Hepatocyte (in vitro differentiated cells): ENCODE results near the gene FAM32A.

ENCODE experiments used
- EZH2 ChIP-seq: fragments of 200-600 bp; sonication (generic); IDR thresholded peaks from 2 replicates; pipeline ENCODE4 v1.6.1; 2016; ENCODE audit warnings: antibody characterized with exemption, mild to moderate bottlenecking, borderline replicate concordance
- TF ChIP-seq, protein P1 (sequence below): fragments of 200-600 bp; sonication (generic); IDR thresholded peaks from 2 replicates; pipeline ENCODE4 v1.5.1; 2016; ENCODE audit warnings: antibody characterized with exemption, mild to moderate bottlenecking; ENCODE audit not compliant: poor library complexity

DNA sequence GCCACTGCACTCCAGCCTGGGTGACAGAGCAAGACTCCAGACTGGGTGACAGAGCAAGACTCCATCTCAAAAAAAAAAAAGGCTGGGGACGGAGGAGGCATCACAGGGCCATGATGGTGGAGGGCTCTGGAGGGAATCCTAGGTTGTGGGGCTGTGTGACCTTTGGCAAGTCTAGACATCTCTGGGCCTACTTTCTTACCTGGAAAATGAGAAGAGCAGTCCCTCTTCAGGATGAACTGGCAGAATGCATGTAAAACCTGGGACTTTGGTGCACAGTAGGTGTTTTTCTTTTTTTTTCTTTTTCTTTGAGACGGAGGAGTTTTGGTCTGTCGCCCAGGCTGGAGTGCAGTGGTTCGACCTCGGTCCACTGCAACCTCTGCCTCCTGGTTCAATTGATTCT, 25.6 kb upstream of the FAM32A start:
- TF ChIP-seq, protein P1, sequence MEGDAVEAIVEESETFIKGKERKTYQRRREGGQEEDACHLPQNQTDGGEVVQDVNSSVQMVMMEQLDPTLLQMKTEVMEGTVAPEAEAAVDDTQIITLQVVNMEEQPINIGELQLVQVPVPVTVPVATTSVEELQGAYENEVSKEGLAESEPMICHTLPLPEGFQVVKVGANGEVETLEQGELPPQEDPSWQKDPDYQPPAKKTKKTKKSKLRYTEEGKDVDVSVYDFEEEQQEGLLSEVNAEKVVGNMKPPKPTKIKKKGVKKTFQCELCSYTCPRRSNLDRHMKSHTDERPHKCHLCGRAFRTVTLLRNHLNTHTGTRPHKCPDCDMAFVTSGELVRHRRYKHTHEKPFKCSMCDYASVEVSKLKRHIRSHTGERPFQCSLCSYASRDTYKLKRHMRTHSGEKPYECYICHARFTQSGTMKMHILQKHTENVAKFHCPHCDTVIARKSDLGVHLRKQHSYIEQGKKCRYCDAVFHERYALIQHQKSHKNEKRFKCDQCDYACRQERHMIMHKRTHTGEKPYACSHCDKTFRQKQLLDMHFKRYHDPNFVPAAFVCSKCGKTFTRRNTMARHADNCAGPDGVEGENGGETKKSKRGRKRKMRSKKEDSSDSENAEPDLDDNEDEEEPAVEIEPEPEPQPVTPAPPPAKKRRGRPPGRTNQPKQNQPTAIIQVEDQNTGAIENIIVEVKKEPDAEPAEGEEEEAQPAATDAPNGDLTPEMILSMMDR = no peak
- no peak for TF ChIP-seq EZH2
